ENCODE data around the gene MGAT4A. TPM values are rescaled to one million over a fixed set of nuclear protein-coding genes. Genes with fewer than 3 reads are reported as not detected.
A peak's percentile ranks its signal among the peaks of the same experiment; 100 is the strongest.

MGAT4A gene
- total and polyA plus RNA-seq, 2 experiments from 2014 or later, result 4.4 to 5.6 TPM

- TF ChIP-seq, protein P1, sequence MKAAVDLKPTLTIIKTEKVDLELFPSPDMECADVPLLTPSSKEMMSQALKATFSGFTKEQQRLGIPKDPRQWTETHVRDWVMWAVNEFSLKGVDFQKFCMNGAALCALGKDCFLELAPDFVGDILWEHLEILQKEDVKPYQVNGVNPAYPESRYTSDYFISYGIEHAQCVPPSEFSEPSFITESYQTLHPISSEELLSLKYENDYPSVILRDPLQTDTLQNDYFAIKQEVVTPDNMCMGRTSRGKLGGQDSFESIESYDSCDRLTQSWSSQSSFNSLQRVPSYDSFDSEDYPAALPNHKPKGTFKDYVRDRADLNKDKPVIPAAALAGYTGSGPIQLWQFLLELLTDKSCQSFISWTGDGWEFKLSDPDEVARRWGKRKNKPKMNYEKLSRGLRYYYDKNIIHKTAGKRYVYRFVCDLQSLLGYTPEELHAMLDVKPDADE (IDR thresholded peaks at IDR 0.05), result no peak
- TF ChIP-seq ZNF331 (CRISPR knock-in tag; IDR thresholded peaks at IDR 0.05; ENCODE audit: low read depth), result no peak
Measured at GRCh38 chr2:98775146-98775986, 44.4 kb upstream of the MGAT4A start (continued).

DNA sequence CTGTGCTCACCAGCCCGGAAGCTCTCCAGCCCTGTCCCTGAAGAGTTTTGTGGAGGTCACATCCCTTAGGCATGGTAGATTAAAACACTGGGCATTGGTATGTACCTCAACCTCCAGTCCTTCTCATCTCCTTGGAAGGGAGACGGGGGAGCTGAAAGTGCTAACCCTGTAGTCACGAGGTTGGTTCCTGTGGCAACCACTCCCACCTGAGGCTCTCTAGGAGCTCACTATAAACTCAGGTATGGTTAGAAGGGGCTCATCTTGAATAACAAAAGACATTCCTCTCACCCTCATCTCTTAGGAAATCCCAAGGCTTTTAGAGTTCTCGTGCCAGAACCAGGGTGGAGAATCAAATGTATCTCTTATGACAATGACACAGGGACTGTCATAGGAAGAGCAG, 43.0 kb upstream of the MGAT4A start:
- no peaks in the 10 kb centered on the region for H3K27me3 ChIP-seq (ENCODE audit: insufficient read depth)
- H3K4me3 ChIP-seq, result no peak overlapping the region
- H3K4me1 ChIP-seq (ENCODE audit: insufficient read depth), result peaks cover 3% of the 10 kb centered on the region
- no peaks in the 10 kb centered on the region for H3K36me3 ChIP-seq (ENCODE audit: insufficient read depth)
- H3K36me3 Mint-ChIP-seq (ENCODE audit: low read depth), result no peaks in the 10 kb centered on the region; the same call in 2 of the 3 replicates
- peaks cover 15% of the 10 kb centered on the region for H3K27me3 Mint-ChIP-seq (ENCODE audit: insufficient read depth, low read depth, poor library complexity)
- H3K79me2 ChIP-seq (replicated peaks; ENCODE audit: insufficient read depth), result no peaks in the 10 kb centered on the region
- H3K4me2 ChIP-seq, result no peak overlapping the region; the same call in 1 of the 2 replicates
- ATAC-seq (peak; percentile 68), DNase-seq (ENCODE audit: low spot score) (peak; percentile 48)
- no peak overlapping the region for H3K27ac Mint-ChIP-seq
- H3K9me3 Mint-ChIP-seq, result no peaks in the 10 kb centered on the region
- no peak overlapping the region for H3K4me3 Mint-ChIP-seq
- TF ChIP-seq JUNB (IDR thresholded peaks at IDR 0.05; ENCODE audit: unreplicated experiment), result no peak
- TF ChIP-seq ZNF114 (CRISPR knock-in tag; IDR thresholded peaks at IDR 0.05), result no peak
- TF ChIP-seq, protein P1 (IDR thresholded peaks at IDR 0.05), result no peak
- TF ChIP-seq ZNF331 (CRISPR knock-in tag; IDR thresholded peaks at IDR 0.05; ENCODE audit: low read depth), result no peak
- TF ChIP-seq CREB1 (CRISPR knock-in tag; IDR thresholded peaks at IDR 0.05; ENCODE audit: low read depth), result no peak
- H3F3A ChIP-seq (replicated peaks; ENCODE audit: low read depth), result no peaks in the 10 kb centered on the region
- H3K27ac ChIP-seq (ENCODE audit: low read depth), result no peak overlapping the region
- no peaks in the 10 kb centered on the region for H4K20me1 ChIP-seq (replicated peaks; ENCODE audit: insufficient read depth)
- peaks cover 10% of the 10 kb centered on the region for H3K9me2 ChIP-seq (ENCODE audit: insufficient read depth)
- H2AFZ ChIP-seq, result peak overlapping the region; percentile 60; the same call in 1 of the 2 replicates
- peaks cover 30% of the 10 kb centered on the region for H3K4me1 Mint-ChIP-seq

DNA sequence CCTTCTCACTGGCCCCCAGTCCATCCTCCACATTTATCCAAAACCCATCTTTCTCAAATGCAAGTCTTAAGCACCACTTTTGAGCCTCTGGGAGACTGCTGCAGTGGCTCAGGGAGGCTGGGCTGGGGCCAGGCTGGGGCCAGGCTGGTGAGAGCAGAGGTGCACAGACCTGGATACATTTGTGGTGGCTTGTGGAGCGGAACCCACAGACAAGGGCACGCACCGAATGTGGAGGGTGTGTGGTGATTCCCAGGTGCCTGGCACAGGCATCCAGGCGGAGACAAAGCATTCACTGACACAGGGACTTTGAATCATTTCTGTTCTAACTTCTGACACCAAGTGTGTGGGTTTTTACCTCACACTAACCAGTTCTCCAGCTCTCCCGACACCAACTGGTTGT, 42.2 kb upstream of the MGAT4A start:
- Histone ChIP-seq H3K4me3 (no peak overlapping the region), H3K27ac (ENCODE audit: low read depth) (no peak overlapping the region), H2AFZ (peak overlapping the region; percentile 60; the same call in 1 of the 2 replicates), H3K4me1 (ENCODE audit: insufficient read depth) (no peaks in the 10 kb centered on the region; the same call in 1 of the 2 replicates), H3K36me3 (ENCODE audit: insufficient read depth) (no peaks in the 10 kb centered on the region), H3K79me2 (replicated peaks; ENCODE audit: insufficient read depth) (no peaks in the 10 kb centered on the region), H3K9me2 (ENCODE audit: insufficient read depth) (peaks cover 4% of the 10 kb centered on the region; the same call in 1 of the 2 replicates), H3F3A (replicated peaks; ENCODE audit: low read depth) (no peaks in the 10 kb centered on the region), H3K4me2 (no peak overlapping the region), H3K27me3 (ENCODE audit: insufficient read depth) (no peaks in the 10 kb centered on the region), H4K20me1 (replicated peaks; ENCODE audit: insufficient read depth) (no peaks in the 10 kb centered on the region)
- Mint-ChIP-seq H3K4me3 (no peak overlapping the region), H3K4me1 (peaks cover 30% of the 10 kb centered on the region), H3K27me3 (ENCODE audit: insufficient read depth, low read depth, poor library complexity) (peaks cover 15% of the 10 kb centered on the region), H3K27ac (no peak overlapping the region), H3K9me3 (no peaks in the 10 kb centered on the region), H3K36me3 (ENCODE audit: low read depth) (no peaks in the 10 kb centered on the region; the same call in 2 of the 3 replicates)
- ATAC-seq (no peak), DNase-seq (ENCODE audit: low spot score) (no peak)
- TF ChIP-seq CTCF (conservative IDR thresholded peaks at IDR 0.05; ENCODE audit: low read depth in 2 of 2) (no peak), ZNF331 (CRISPR knock-in tag; IDR thresholded peaks at IDR 0.05; ENCODE audit: low read depth) (no peak), EZH2 (IDR thresholded peaks at IDR 0.05; ENCODE audit: low read depth, unreplicated experiment) (no peak), EZH2phosphoT487 (IDR thresholded peaks at IDR 0.05; ENCODE audit: unreplicated experiment) (no peak), NANOG (IDR thresholded peaks at IDR 0.05; ENCODE audit: borderline replicate concordance) (no peak), STAT1 (IDR thresholded peaks at IDR 0.05; ENCODE audit: unreplicated experiment) (no peak)

Data from GM23338 (cell line).